AML-193 (cell line): ENCODE data around the gene SLC8A1.
A peak's percentile ranks its signal among the peaks of the same experiment; 100 is the strongest.

Experiments
- DNase-seq, 2 experiments: peaks; one replicate each; lab custom pipeline; 2025; lab: John Stamatoyannopoulos, UW

SLC8A1 gene

DNA sequence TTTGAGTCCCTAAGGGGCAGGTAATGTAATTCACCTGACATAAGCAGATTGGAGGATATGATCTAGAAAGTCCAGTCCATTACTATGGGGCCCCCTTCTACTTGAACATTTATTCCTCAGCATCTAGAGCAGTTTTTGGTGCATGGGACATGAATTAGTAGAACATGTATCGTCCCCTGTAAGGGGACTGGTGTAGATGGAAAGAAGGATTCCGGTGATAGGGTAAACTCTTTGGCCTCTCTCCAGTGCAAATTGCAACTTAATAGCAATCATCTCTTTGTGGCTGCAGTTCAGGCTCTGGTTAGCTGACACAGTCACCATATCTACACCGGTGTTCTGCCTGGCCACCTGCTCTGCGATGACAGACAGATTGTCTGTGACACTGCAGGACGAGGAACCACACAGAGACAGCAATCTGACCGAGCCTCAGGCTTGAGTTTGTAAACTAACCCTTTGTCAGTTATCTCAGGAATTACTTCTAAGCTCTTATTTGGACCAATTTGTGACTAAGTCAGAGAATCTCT, 6.4 kb upstream of the SLC8A1 start:
- no peak for DNase-seq

DNA sequence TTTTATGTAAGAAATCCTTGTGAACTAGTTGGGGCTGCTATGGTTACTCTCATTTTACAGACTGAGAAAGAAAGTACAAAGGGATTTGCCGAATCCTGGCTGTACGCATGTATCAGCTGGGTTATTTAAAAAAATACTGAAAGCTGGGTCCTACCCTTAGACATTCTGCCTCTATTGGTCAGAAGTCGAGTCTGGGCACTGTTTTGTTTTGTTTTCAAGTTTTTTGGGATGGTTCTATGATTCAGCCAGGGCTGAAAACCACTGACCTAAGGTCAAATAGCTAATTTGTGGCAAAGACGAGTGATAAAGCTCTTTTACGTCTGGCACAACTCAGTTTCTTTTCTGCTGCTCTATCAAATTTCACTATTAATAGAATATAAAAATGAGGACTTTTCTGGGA, 5.9 kb upstream of the SLC8A1 start:
- no peak for DNase-seq

- no peak for DNase-seq
These were observed 5.5 kb upstream of the SLC8A1 start for GRCh38 chr2:40457366-40457765.

DNA sequence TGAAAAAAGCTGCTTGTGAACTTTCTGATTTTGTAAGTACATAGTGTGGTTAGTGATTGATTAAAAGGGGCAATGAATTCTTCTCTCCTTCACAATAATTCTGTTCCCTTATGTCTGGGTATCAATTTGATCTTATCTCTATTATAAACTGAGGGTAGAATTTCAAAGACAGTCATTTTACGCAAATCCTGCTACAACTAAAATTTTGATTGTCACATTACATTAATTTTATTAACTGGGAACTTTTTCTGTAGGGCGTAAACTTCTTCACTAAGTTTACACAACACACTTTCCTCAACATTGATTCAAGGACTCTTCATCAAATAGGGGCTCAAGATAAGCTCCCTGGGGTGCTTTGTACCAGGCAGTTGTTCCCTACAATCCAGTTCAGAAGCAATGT, 5.0 kb upstream of the SLC8A1 start:
- no peak for DNase-seq

DNA sequence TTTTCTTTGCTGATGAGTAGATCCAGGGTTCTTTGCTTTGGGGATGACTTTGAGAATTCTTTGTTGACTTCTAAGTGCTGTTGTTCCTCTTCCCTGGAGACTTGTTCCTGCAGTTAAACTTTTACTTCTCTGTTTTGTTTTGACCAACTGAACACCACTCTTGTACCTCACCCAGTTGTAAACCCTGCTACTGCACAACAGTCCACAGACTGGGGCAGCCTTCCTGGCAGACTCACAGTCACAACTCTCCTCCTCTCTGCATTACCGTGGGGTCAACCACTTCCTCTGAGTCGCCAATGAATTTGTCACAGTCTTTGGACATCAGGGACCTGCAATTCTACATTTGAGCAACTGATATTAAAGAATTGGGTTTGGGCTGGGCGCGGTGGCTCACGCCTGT, 3.8 kb upstream of the SLC8A1 start:
- DNase-seq = peak; percentile 49 to 55

- no peak for DNase-seq
These were observed 2.4 kb upstream of the SLC8A1 start for GRCh38 chr2:40454321-40454720.

DNA sequence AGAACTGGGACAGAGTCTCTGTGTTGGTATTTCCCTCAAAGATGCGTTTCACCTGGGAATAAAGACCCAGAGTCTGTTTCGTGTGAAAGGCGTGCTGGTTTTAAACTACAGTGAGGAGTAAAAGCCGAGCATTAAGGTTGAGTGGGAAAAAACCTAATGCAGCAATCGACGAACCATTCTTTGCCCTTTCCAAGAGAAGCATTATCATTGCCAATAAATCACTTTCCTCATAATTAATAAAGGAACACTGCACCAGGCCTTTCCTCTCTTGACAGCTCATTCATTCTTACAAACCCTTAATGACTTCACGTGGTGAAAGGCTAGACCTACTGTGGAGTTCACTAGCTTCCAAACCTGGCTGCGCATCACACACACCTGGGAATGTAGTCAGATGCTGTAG, 896 bp upstream of the SLC8A1 start:
- DNase-seq = no peak

- DNase-seq = no peak
These were observed 977 bp downstream of the SLC8A1 start for GRCh38 chr2:40450796-40451430.

- no peak for DNase-seq
These were observed 1.7 kb downstream of the SLC8A1 start for GRCh38 chr2:40450066-40450795.

DNA sequence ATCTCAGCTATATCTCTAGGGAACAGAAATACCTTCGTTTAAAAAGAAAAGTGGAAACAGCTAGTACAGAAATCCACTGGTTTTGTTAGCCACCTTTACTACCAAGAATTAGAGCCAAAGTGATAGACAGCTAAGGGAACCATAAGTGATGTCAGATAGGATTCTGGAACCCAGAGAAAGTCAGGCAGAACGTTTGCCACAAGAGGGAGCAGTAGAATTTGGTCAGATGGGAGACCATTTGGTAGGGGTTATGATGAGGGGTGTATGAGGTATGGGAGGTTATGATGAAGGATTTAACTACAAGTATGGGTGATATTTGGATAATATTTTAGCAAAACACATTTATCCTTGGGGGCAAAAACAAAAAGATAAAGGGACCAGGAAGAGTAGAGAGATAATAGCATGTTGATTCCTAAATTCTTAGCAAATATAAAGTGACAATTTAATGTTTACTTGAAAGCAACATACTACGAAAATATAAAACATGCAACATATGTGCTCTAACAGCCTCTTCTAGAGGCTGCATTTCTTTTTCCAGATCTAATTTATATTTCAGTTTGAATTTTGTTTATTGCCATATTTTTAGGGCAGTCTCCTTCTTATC, 3.3 kb downstream of the SLC8A1 start:
- DNase-seq = peak; percentile 19 to 39

DNA sequence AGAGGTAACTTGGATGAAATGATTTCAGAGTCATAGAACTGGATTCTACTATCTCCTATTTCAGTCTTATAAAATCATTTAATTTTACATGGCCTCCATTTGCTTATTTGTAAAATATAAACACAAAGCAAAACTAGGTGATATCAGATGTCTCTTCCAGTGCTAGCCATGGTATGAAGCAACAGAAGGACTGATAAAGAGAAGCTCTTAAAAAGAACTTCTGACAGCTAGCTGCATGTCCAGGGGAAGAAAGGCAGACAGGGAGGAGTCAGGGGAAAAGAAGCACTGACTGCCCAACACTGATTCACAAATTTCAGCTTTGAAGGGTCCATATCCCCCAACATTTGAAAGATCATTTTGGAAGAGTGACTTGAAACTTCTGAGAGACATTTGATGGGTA, 6.4 kb downstream of the SLC8A1 start:
- no peak for DNase-seq

- peak; percentile 3 to 23 for DNase-seq
These were observed 11.1 kb downstream of the SLC8A1 start for GRCh38 chr2:40440835-40441234.

DNA sequence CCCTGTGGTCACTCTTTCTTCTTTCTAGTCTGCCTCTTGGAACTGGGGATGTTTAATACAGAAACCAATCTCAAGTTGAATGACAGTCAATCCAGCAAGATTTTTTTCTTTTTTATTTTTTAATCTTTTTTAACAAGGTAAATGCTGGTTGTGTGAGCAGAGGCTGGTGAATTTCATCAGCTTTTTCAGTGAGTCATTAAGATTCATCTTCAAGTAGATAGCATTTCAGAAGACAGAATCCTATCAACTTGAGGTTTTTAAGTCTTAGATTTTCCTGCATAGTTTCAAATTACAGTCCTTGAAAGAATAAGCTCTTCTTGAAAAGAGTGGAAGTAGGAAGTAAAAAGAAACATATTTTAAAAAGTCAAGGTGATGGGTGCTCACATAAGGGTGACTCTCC, 12.4 kb downstream of the SLC8A1 start:
- DNase-seq = no peak

DNA sequence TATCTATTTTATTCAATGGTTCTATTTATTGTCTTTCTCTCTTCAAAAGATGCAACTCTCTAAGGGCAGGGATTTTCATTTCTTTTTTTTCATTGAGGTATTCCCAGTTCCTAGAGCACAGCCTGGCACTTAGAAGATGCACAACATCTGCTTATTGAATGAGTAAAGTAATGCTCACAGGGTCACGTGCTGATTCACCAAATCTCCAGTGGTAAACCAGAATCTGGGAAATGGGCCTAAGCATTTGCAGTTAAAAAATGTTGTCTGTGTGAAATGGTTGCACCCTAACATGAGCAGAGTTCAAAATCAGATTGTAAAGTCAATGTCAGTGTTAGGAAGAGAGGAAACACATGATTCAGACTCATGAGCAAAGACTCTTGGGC, 15.8 kb downstream of the SLC8A1 start:
- no peak for DNase-seq

DNA sequence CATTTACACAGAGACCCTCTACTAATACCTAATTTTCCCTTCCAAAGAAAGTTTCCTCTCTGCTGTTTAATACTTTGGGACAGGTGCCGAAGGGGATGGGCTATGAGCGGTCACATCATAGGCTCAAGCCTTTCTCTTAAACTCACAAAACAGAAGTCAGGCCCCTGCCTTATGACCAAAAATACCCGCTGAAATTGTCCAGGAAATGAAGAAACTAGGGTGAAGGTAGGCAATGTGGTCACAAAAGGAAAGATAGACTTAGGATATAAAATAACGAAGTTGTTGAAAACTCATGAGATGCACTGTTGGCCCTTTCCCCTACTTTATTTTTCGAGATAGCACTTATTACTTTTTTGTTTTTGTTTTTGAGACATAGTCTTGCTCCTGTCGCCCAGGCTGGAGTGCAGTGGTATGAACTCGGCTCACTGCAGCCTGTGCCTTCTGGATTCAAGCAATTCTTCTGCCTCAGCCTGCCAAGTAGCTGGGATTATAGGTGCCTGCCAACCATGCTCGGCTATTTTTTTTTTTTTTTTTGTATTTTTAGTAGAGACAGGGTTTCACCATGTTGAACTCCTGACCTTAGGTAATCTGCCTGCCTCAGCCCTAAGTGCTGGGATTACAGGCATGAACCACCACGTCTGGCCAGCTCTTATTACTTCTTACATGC, 16.3 kb downstream of the SLC8A1 start:
- DNase-seq = no peak

DNA sequence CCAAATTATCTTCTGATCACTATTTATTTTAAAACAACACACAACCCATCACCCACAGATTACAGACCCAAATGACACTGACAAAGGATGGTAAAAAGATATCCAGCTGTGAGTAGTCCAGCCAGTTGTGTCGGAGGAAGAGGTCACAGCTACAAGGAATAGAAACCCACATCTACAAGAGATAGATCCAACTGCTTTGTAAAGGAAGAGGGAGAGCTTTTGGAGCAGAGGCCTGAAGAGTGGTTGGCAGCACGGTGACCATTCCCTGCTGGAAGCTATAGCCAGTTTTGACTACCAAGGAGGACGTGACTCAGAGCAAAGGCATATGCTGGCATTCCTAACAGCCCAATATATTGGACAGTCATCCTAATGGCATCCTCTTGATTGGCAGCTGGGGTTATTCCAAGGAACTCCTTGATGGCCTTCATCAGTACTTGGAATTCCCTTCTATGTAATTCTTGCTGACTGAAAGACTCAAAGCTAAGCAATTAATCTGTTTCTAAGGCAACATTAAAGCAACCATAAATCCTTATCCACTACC, 17.1 kb downstream of the SLC8A1 start:
- DNase-seq = no peak

DNA sequence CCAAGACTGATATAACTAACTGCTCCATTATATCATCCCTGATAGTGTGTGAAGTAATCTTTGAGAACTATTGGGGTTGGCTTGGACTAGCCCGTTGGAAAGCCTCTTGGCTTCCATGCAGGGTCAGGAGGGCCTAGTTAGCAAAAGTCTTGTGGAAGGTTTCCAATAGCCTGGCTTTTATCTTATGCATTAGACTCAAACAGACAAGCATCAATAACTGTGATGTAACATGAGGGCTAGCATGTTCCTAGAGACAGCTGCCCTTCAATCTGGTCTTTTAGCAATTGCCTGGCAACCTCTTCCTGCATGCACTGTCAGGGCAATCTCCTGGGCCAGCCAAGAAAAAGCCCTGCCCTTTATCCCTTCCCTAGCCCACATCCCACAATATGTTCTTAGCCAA, 18.2 kb downstream of the SLC8A1 start:
- DNase-seq = no peak

DNA sequence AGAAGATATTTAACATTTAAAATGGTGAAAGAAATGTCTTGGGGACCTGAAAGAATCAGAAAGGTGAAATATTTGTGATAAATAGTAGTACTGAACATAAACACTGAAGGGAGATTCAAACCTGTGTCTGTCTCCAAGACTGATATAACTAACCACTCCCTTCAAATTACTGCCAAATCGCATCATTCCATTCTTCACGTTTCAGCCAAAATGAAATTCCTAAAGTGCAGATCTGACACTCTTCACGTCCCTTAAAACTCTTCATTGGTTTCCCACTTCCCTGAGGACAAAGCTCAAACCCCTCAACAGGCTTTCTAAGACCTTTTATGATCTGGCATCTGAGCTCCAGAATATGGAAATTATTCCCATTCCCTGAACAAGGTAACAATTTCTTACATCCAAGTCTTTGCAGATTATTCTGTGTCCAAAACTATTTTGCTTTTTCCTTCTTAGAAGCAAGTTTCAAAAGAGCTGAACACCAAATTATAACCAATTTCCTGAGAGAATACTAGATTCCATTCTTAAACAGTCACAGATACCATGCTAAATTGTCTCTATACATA, 18.9 kb downstream of the SLC8A1 start:
- no peak for DNase-seq

DNA sequence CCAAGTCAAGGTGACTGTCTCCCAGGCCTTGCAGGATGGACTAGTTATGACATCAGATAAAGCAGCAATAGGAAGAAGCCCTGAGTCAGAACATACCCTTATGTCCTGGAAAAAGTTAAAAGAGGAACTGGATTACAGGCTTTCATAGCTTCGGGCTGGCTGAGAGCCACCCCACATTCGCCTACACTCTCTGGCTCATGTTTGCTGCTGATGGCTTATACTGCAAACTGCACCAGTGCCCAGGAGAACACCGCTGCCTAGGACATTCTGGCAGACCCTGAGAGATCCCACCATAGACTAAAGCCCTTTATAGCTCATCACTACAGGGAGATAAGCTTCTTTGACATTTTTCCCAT, 20.3 kb downstream of the SLC8A1 start:
- DNase-seq = peak; percentile 69 to 82

- DNase-seq = no peak
These were observed 20.9 kb downstream of the SLC8A1 start for GRCh38 chr2:40430776-40431599.

GRCh38 chr2:40428439-40428838, 23.5 kb downstream of the SLC8A1 start:
- no peak for DNase-seq
